Limb (tissue), 2 donors: ENCODE measurements around the gene CDKN1A.

Source experiments
- DNase-seq, 2 donors: peaks; one replicate each; pipeline ENCODE4 v3.0.0-alpha.2; 2016; ENCODE audit errors: extremely low spot score in 2 of 2

The CDKN1A gene

DNA sequence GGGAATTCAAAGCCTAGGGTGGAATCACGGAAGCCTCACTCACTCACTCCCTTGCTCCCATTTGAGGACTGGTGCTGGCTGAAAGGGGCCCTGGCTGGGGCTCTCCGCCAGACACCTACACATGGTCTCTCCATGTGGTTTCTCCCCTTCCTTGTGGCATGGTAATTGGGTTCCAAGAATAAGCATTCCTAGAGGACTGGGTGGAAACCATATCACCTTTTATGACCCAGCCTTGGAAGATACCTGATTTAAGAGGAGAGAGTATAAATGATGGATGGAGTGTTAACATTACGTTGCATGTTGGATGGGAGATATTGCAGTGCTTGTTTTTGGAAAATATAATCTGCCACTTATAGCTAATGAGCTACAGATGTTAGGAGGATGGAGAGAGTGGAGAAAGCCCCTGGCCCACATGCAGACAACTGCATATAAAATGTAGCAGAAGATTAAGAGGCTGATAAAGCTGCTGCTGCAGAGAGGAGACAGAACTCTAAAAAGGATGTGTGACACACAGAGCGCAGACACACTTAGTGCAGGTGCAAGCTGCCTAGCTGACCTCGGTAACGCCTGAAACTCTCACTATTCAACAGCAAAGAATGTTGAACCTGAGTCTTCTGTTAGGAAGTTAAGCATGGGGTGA, 23.3 kb upstream of the CDKN1A start:
- DNase-seq: peak in 1 of 2 donors; percentile 31

DNA sequence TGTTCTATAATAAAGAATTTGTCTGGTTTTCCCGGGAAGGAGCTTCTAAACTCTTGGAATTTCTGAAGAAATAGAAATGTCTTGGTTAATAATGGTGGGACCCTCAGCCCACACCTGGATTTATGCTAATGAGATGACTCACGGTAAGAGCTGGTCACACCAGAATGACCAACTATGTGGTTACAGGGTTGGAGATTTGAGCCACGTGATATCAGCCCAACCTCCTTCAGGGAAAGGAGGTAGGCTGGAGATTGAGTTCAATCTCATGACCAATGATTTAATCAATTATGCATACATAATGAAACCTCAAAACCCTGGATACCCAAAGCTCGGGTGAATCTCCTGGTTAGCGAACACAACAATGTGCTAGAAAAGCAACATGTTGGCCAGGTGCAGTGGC, 22.1 kb upstream of the CDKN1A start:
- DNase-seq: no peak

DNA sequence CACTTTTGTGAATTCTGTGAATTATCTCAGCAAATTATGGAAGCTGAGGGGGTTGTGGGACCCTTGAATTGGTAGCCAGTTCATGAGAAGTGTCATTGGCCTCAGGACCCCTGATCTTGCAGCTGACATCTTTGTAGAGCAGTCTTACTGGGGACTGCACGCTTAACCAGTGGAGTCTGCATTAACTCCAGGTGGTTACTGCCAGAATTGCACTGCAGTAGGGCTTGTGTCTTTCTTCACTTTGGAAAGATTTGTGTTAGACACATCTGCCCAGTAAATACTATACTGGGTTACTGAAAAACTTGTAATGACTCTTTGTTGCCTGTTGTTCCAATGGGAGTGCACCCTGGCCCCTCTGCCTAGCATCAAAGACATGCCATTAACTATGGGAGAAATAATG, 21.2 kb upstream of the CDKN1A start:
- DNase-seq: no peak

DNA sequence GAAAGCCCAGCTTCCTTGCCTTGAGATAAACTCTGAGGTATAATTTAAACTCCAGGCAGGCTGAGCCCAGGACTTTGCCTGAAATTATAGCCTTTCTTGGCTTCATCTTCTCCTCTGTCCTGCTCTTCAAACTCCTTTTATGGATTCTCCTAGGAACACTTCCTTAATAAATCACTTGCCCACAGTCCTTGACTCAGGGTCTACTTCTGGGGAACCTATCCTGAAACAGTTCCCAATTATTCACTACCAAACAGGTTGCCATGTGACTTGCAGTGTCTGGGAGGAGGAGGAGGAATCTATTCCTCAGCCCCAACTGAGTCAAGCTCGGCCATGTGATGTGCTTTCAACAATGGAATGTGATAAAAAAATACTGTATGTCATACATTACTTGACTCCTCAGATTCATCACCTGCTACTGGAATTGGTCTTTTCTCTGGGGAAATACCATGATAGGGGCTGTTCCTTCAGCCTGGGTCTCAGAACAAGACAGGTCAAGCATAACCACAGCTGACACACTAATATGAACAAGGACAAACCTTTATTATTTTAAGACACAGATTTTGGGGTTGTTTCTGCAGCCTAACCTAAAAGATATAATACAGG, 20.5 kb upstream of the CDKN1A start:
- no peak for DNase-seq

DNA sequence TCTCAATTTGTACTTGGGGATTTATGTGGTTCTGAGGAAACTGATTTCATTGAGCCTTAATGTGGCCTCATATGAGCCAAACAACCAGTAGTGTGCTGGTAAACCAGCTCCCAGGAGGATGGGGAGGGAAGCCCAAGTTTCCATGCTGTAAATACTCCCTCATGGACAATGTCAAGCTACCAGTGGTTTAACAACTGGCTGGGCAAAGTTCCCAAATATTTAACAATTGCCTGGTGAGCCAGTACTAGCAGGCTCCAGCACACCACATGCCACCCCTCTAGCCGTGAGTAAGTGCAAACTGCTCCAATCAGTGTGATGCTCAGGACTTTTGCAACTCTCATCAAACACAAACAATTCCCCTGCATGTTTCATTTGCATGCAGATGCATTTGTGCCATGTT, 19.2 kb upstream of the CDKN1A start:
- DNase-seq: no peak

DNA sequence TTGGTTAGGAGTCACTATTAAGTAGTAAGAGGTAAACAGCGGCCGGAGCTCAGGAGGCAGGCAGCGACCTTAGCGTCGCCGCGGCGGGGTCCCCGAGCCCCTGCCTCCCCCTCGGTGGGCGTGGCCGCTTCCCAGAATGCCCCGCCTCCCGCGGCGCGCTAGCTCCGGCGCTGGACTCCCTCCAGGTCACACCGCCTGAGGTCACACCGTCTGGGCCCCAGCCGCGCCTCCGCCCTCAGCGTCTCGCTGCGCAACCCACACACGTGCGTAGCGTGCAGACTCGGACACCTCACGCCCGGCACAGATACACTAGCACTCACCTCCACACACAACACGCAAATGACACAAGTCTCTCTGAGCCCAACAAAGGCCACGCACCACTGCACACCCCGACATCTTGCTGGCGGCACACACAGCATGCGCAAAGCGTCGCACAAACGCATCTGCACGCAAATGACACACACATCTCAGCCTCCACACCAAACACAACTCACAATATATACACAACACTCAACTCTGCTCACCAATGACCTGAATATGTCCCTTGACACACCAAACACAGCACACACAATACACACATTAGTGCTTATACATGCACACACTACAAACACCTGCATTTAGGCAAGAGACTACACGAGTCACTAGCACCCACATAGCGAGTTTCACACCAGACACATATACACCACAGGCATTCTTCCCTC, 17.6 kb upstream of the CDKN1A start:
- DNase-seq: peak in 1 of 2 donors; percentile 71

DNA sequence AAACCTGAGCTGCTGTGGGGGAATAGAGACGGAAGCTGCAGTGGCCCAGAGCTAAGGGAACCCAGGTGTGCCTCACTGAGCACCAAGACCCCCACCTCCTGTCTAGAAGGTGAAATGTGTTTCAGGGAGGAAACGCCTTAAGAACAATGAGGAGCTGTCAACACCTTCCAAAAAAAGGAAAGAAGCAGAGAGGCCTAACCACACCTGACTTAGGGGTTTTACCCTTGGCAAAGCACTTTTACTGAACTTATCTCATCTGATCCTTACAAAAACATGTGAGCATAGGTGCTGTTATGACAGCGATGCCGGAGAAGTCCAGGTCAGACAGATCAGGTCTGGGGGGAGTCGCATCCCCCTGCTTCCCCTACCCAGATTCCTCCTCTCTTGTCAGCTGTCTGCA, 16.1 kb upstream of the CDKN1A start:
- no peak for DNase-seq

DNA sequence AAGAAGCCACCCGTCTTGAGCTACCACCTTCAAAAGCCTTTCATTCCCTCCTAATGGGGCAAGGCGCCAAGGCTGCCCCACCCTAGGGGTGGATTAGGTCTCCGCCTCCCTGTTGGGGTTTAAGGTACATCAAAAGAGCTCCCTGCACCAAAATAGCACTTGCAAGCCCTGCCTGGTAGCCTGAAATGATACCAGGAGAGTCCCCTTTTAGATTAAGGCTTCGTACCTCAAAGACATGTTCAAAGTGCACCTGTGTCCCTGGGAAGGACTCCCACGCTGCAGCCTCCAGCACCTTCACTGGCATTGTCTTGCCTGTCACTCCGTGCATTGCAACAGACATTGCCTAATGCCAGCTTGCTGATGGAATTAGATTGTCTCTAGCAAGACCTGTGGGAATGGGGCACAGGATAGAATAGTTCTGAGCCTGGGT, 15.7 kb upstream of the CDKN1A start:
- DNase-seq: no peak

DNA sequence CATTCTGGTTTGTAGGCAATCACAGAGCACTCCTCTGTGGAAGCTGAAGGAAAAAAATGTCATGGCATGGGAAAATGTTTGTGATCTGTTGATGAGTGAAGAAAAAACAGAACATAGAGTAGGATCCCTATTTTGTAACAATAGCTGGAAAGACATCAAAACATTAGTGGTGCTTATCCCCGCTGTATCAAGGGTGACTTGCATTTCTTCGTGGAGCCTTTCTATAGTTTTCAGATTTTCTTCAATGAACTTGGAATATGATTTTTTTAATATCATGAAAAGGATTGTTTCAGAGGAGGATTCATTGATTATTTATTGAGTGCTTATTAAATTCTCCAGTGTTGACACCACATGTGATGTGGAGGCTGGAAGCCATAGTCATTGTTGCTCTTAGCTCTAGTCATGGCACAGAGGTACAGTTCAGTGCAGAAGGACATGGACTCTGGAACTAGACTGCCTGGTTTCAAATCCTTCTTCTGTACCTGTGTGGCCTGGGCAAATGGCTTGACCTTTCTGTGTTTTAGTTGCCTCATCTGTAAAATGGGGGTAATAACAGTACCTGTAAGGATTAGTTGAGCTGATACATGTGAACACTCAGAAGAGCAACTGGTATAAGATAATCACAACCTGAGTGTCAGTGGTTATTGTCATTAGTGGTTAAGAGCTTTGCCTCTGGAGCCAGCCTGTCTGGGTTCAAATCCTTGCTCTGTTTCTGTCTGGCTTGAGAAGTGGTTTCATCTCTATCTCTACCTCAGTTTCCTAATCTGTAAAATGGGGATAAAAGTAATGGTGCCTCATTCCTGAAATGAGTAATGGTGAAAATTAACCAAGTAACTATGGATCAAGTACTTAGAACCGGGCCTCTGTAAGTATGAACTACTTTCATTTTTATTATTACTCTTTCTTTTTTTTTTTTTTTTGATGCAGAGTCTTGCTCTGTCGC, 14.7 kb upstream of the CDKN1A start:
- no peak for DNase-seq

DNA sequence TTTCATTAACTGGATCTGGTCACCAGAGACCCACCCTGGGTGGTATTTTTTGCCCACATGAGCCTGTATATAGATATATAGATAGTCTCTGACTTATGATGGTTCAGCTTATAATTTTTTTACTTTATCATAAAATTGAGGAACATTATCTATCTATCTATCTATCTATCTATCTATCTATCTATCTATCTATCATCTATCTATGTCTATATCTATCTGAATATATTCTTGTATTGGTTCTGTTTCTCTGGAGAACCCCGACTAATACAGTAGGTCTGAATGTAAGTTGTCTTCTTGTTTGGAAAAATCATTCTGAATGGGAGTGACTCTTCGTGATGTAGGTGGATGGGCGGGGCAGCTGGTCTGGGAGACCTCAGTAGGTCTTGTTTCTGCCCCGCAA, 13.3 kb upstream of the CDKN1A start:
- DNase-seq: no peak

DNA sequence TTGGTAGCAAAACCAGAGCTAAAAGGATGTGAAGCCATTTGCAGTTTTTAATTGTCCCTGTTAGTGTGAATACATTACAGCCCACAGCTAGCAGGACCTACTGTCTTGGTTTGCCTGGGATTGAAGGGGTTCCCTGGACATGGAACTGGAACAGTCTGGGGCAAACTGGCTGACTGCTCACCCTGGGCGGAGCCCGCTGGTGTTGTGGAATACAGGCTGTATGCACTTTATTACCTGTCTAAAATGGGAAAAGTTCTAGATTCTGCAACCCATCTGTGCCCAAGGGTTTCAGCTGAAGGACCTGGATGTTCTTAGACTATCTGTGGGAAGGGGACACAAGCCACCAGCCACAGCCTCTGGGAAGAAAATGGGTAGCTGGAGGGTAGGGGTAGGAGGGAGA, 12.2 kb upstream of the CDKN1A start:
- DNase-seq: no peak

DNA sequence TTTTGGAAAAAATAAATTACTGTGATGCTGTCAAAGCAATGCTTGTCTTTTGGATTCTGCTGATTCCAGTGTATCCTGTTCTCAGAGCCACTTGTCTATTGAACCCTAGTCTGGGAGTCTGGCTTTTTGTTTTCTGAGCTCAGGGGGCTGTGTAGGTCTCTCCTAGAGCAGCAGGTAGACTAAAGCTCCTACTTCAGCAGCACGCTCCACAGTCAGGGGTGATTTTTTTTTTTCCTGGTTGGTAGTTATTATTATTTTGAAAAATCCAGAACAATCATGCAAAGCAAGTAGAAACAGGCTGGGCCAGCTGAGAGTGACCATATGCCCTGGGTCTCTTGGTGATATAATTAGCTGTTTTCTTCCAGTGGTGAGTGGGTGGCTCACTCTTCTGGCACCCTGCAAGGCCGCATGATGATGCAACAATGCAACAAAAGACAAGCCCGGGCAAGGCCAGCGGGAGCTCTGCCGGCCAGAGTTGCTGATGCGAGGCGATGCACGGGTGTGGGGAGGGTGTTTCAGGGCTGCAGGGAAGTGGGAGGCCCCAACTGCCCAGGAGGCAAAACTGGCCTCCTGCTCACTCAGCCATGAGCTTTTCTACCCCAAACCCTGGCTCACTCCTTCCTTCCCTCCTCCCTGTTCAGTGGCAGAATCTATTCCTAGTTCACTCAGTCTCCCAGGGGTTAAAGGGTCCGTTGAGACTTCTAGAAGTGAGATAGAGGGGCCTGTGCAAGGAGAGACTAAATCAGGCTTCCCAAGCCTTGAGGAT, 11.5 kb upstream of the CDKN1A start:
- no peak for DNase-seq

DNA sequence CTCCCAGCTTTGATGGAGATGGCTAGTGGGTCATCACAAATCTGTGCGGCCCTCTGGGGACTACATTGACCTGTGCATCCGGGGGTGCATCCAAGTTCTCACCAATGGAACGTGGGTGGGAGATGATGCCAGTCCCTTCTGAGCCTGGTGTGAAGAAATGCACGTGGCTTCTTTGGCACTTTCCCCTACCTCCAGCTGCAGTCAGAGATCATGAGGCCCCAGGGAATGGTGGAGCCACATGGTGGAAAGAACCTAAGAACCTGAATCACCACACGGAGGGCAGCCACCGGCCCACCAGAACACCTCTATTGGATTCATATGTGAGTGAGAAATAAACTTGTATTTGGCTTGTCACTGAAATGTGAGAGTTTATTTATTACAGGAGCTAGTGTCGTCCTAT, 9.9 kb upstream of the CDKN1A start:
- DNase-seq: no peak

DNA sequence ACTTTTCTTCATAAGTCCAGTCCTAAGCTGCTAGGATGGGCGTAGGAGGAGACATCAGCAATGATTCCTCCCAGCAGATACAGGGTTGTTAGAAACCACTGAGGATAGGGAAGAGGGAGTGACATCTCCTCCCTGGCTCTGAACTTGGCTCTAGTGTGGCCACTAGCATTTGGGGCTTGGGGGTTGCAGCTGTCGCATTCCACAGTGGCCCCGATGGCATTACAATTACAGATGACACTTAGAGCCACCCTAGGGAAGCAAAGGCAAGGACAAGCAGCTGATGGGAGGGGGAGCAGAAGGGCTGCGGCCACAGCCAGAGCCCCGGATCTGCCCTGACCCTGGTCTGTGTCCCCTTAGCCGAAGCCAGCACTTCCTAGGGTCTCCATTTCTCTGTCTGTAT, 9.5 kb upstream of the CDKN1A start:
- DNase-seq: no peak

DNA sequence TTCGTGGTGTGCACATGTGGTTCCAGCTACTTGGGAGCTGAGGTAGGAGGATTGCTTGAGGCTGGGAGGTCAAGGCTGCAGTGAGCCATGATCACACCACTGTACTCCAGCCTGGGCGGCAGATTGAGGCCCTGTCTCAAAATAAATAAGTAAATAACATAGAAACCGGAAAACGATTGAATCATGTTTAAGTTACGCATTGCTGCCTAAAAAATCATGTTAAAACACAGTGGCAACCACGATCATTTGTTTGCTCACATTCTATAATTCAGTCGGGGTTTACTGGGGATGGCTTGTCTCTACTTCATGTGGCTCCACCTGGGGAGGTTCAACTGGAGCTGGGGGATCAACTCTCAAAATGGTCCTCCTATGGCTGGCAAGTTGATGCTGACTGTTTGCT, 8.2 kb upstream of the CDKN1A start:
- no peak for DNase-seq

DNA sequence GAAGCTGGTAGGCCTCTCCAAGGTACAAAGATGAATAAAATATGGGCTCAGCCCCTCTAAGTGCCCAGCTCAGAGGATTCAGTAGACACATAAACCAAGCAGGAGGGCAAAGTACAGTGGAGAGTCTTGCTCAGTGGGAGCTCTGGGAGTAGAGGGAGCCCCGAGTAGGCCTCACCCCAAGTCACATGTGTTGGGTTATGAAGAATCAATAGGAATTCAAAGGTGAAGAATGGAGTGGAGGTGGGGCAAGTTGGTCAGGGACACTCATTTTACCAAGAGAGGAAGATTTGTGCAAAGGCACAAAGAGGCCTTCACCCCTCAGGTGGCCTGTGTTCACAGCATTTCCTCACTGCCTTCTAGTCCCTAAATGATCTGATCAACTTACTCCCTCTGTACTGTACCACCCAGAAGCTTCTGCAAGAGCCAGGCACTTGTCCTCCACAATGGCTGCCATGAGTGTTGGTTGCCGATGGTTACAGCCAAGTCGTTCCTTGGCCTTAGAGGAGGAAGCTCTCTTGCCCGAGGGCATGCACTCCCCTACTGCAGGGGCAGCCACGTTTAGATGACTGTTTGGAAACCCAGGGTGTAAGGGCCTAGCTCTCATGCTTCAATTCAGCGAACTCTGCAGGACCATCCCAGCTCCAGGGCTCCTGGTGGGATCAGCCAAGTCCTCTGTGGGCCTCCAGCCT, 6.7 kb upstream of the CDKN1A start:
- no peak for DNase-seq

DNA sequence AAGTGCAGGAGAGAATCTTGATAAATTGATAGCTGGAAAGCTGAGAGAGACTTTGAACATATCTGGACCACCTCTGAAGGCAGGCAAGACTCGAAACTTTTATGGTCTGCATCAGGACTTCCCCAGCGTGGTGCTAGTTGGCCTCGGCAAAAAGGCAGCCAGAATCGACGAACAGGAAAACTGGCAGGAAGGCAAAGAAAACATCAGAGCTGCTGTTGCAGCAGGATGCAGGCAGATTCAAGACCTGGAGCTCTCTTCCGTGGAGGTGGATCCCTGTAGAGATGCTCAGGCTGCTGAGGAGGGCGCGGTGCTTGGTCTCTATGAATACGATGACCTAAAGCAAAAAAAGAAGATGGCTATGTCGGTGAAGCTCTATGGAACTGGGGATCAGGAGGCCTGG, 4.6 kb upstream of the CDKN1A start:
- no peak for DNase-seq

DNA sequence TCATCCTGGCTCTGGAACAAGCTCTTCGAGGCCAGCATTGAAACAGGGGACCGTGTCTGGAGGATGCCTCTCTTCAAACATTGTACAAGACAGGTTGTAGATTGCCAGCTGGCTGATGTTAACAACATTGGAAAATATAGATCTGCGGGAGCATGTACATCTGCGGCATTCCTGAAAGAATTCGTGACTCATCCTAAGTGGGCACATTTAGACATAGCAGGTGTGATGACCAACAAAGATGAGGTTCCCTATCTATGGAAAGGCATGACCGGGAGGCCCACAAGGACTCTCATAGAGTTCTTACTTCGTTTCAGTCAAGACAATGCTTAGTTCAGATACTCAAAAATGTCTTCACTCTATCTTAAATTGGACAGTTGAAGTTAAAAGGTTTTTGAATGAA, 3.6 kb upstream of the CDKN1A start:
- no peak for DNase-seq

DNA sequence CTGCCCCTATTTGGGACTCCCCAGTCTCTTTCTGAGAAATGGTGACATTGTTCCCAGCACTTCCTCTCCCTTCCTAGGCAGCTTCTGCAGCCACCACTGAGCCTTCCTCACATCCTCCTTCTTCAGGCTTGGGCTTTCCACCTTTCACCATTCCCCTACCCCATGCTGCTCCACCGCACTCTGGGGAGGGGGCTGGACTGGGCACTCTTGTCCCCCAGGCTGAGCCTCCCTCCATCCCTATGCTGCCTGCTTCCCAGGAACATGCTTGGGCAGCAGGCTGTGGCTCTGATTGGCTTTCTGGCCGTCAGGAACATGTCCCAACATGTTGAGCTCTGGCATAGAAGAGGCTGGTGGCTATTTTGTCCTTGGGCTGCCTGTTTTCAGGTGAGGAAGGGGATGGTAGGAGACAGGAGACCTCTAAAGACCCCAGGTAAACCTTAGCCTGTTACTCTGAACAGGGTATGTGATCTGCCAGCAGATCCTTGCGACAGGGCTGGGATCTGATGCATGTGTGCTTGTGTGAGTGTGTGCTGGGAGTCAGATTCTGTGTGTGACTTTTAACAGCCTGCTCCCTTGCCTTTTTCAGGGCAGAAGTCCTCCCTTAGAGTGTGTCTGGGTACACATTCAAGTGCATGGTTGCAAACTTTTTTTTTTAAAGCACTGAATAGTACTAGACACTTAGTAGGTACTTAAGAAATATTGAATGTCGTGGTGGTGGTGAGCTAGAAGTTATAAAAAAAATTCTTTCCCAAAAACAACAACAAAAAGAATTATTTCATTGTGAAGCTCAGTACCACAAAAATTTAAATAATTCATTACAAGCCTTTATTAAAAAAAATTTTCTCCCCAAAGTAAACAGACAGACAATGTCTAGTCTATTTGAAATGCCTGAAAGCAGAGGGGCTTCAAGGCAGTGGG, 2.1 kb upstream of the CDKN1A start:
- no peak for DNase-seq
